ENCODE results near the gene ADAMTS12.

Gene ADAMTS12

GRCh38 chr5:33794550-33795181 lies 97.1 kb downstream of the ADAMTS12 start:
- peak; percentile 62 for DNase-seq (ENCODE audit: low read depth)
- H3K4me3 ChIP-seq (ENCODE audit: low read length), result peak overlapping the region; percentile 60
- TF ChIP-seq CTCF (conservative IDR thresholded peaks at IDR 0.05; ENCODE audit: low read length), result no peak

GRCh38 chr5:33793836-33794549 lies 97.8 kb downstream of the ADAMTS12 start:
- no peak for TF ChIP-seq CTCF (conservative IDR thresholded peaks at IDR 0.05; ENCODE audit: low read length)
- DNase-seq (ENCODE audit: low read depth), result peak; percentile 75
- H3K4me3 ChIP-seq (ENCODE audit: low read length), result peak overlapping the region; percentile 60

GRCh38 chr5:33793276-33793675 lies 98.5 kb downstream of the ADAMTS12 start:
- DNase-seq (ENCODE audit: low read depth), result peak; percentile 41
- no peak for TF ChIP-seq CTCF (conservative IDR thresholded peaks at IDR 0.05; ENCODE audit: low read length)
- H3K4me3 ChIP-seq (ENCODE audit: low read length), result peak overlapping the region; percentile 60

GRCh38 chr5:33792559-33792958 lies 99.2 kb downstream of the ADAMTS12 start:
- no peak for TF ChIP-seq CTCF (conservative IDR thresholded peaks at IDR 0.05; ENCODE audit: low read length)
- no peak overlapping the region; the same call in 1 of the 2 replicates for H3K4me3 ChIP-seq (ENCODE audit: low read length)
- DNase-seq (ENCODE audit: low read depth), result no peak

GRCh38 chr5:33789567-33789957 lies 102.2 kb downstream of the ADAMTS12 start:
- no peak for TF ChIP-seq CTCF (conservative IDR thresholded peaks at IDR 0.05; ENCODE audit: low read length)
- DNase-seq (ENCODE audit: low read depth), result peak; percentile 13

GRCh38 chr5:33788922-33789566 lies 102.7 kb downstream of the ADAMTS12 start:
- H3K4me3 ChIP-seq (ENCODE audit: low read length), result no peak overlapping the region
- no peak for TF ChIP-seq CTCF (conservative IDR thresholded peaks at IDR 0.05; ENCODE audit: low read length)
- peak; percentile 99 for DNase-seq (ENCODE audit: low read depth)

More at GRCh38 chr5:33789567-33789957, 102.2 kb downstream of the ADAMTS12 start:
- no peak overlapping the region for H3K4me3 ChIP-seq (ENCODE audit: low read length)
